Measurements from ENCODE around the gene XPR1. TPM values are rescaled to one million over a fixed set of nuclear protein-coding genes. Genes with fewer than 3 reads are reported as not detected.

The XPR1 gene
- total RNA-seq, 1 experiment from 2014 or later: 16.8 TPM

DNA sequence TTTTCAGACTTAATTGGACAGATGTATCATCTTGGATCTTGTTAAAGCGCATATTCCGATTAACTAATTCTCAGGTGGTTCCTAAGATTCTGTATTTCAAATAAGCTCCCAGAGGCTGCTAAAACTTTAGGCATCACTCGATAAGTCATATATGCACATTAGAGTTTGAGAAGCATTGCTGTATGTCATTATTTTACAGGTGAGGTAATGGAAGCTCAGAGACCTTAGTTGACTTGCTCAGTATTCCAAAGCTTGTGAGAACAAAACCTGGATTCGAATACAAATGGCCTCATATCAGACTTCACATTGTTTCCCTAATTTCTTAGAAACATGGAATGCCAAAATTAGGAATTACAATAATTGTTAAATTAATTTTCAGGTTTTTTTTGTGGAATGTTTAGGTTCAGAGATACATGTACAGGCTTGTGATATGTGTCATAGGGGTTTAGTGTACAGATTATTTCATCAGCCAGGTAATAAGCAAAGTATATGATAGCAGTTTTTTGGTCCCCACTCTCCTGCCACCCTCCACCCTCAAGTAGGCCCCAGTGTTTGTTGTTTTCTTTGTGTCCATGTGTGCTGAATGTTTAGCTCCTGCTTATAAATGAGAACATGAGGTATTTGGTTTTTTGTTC, 96.8 kb downstream of the XPR1 start:
- H3K4me2 ChIP-seq: no peak overlapping the region

DNA sequence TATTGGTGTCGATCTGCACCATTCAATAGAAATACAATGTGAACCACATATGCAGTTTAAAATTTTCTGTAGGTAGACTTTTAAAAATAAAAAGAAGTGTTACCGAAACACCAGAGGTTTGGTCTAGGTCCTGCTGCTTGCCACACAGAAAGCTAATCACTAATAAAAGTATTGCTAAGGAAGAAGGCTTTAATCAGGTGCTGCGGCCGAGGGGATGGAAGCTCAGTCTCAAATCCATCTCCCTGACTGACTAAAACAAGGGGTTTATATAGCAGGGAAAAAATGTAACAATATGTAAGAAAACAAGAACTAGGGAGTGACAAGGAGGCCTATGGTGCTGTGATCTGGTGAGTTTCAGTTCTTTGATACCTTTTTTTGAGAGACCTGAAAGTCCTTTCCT, 99.3 kb downstream of the XPR1 start:
- Histone ChIP-seq H3K36me3 (ENCODE audit: low read depth) (no peaks in the 10 kb centered on the region), H3F3A (ENCODE audit: insufficient read depth, low read depth) (no peaks in the 10 kb centered on the region), H3K9me3 (ENCODE audit: insufficient read depth, low read depth) (0 out of 2 replicates have a peak, but pooled peaks cover 5% of the 10 kb centered on the region), H2AFZ (no peak overlapping the region), H3K4me3 (no peak overlapping the region), H3K27ac (no peak overlapping the region), H3K79me2 (ENCODE audit: low read depth) (no peaks in the 10 kb centered on the region), H4K20me1 (ENCODE audit: insufficient read depth) (no peaks in the 10 kb centered on the region), H3K4me1 (replicated peaks; ENCODE audit: insufficient read depth) (no peaks in the 10 kb centered on the region), H3K9me2 (ENCODE audit: insufficient read depth) (no peaks in the 10 kb centered on the region), H3K4me2 (no peak overlapping the region), H3K27me3 (ENCODE audit: insufficient read depth, low read depth) (no peaks in the 10 kb centered on the region)
- BruUV-seq (replicated peaks): no TSS peak
- DNase-seq: no peak
- intact Hi-C loops (cut with micrococcal nuclease; ENCODE audit: unreplicated experiment): no loop called here
- ChIA-PET CTCF (no interaction called here), POLR2A (ENCODE audit: unreplicated experiment) (no interaction called here)
- TF ChIP-seq, protein P1, sequence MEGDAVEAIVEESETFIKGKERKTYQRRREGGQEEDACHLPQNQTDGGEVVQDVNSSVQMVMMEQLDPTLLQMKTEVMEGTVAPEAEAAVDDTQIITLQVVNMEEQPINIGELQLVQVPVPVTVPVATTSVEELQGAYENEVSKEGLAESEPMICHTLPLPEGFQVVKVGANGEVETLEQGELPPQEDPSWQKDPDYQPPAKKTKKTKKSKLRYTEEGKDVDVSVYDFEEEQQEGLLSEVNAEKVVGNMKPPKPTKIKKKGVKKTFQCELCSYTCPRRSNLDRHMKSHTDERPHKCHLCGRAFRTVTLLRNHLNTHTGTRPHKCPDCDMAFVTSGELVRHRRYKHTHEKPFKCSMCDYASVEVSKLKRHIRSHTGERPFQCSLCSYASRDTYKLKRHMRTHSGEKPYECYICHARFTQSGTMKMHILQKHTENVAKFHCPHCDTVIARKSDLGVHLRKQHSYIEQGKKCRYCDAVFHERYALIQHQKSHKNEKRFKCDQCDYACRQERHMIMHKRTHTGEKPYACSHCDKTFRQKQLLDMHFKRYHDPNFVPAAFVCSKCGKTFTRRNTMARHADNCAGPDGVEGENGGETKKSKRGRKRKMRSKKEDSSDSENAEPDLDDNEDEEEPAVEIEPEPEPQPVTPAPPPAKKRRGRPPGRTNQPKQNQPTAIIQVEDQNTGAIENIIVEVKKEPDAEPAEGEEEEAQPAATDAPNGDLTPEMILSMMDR (conservative IDR thresholded peaks at IDR 0.05): no peak
- no peak for TF ChIP-seq EZH2 (IDR thresholded peaks at IDR 0.05; ENCODE audit: low read depth)

More for the DNA sequence above, 96.8 kb downstream of the XPR1 start:
- no peaks in the 10 kb centered on the region for H3K4me1 ChIP-seq (replicated peaks; ENCODE audit: insufficient read depth)
- H3K9me3 ChIP-seq (ENCODE audit: insufficient read depth, low read depth): no peaks in the 10 kb centered on the region
- H3K27me3 ChIP-seq (ENCODE audit: insufficient read depth, low read depth): no peaks in the 10 kb centered on the region
- no peaks in the 10 kb centered on the region for H3K79me2 ChIP-seq (ENCODE audit: low read depth)
- no peak for DNase-seq
- intact Hi-C loops (cut with micrococcal nuclease; ENCODE audit: unreplicated experiment): no loop called here
- no peaks in the 10 kb centered on the region for H3K36me3 ChIP-seq (ENCODE audit: low read depth)
- POLR2A ChIA-PET (ENCODE audit: unreplicated experiment): no interaction called here
- H3K4me3 ChIP-seq: no peak overlapping the region
- no peaks in the 10 kb centered on the region for H3K9me2 ChIP-seq (ENCODE audit: insufficient read depth)
- no peak overlapping the region for H2AFZ ChIP-seq
- CTCF ChIA-PET: no interaction called here
- no TSS peak for BruUV-seq (replicated peaks)
- TF ChIP-seq, protein P1 (conservative IDR thresholded peaks at IDR 0.05): no peak
- no peak for TF ChIP-seq EZH2 (IDR thresholded peaks at IDR 0.05; ENCODE audit: low read depth)
- no peaks in the 10 kb centered on the region for H3F3A ChIP-seq (ENCODE audit: insufficient read depth, low read depth)
- H4K20me1 ChIP-seq (ENCODE audit: insufficient read depth): no peaks in the 10 kb centered on the region
- no peak overlapping the region for H3K27ac ChIP-seq

DNA sequence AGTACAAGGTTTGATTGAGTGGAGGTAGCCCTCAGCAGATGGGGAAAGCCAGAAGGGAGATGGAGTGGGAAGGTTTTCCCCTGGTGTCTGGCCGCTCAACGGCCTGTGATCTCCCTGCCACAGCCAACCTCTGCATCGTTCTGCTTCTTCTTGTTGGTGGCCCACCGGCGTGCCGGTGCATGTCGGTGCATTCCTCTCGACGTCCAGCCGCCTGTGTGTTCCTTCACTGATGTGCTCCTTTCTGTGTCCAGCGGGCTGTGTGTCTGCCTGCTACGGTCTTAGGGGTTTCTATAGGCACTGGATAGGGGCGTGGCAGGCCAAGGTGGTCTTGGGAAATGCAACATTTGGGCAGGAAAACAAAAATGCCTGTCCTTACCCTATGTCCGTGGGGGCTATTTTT, 101.0 kb downstream of the XPR1 start:
- TF ChIP-seq, protein P1 (conservative IDR thresholded peaks at IDR 0.05): no peak
- no peak for TF ChIP-seq EZH2 (IDR thresholded peaks at IDR 0.05; ENCODE audit: low read depth)
- Histone ChIP-seq H3K36me3 (ENCODE audit: low read depth) (no peaks in the 10 kb centered on the region), H4K20me1 (ENCODE audit: insufficient read depth) (no peaks in the 10 kb centered on the region), H3K27me3 (ENCODE audit: insufficient read depth, low read depth) (no peaks in the 10 kb centered on the region), H3K4me3 (no peak overlapping the region), H3K9me3 (ENCODE audit: insufficient read depth, low read depth) (0 out of 2 replicates have a peak, but pooled peaks cover 5% of the 10 kb centered on the region), H3F3A (ENCODE audit: insufficient read depth, low read depth) (no peaks in the 10 kb centered on the region), H3K4me1 (replicated peaks; ENCODE audit: insufficient read depth) (no peaks in the 10 kb centered on the region), H3K79me2 (ENCODE audit: low read depth) (no peaks in the 10 kb centered on the region), H3K9me2 (ENCODE audit: insufficient read depth) (no peaks in the 10 kb centered on the region), H3K4me2 (no peak overlapping the region), H2AFZ (no peak overlapping the region), H3K27ac (no peak overlapping the region)
- BruUV-seq (replicated peaks): no TSS peak
- CTCF ChIA-PET: no interaction called here
- intact Hi-C loops (cut with micrococcal nuclease; ENCODE audit: unreplicated experiment): no loop called here
- DNase-seq: no peak
- POLR2A ChIA-PET (ENCODE audit: unreplicated experiment): no interaction called here

Data from PC-9 (cell line).